NCI-H2171 treated with DMSO at 0.1 percent for 48 hours (cell line): ENCODE measurements around the gene CCNF.
"Not testable (repeated sequence)": the region's sequence is repeated elsewhere in the genome, so short reads cannot be mapped to it uniquely, and the experiment has no call there.

Experiments
- DNase-seq: peaks from one replicate; lab custom pipeline; 2025; lab: John Stamatoyannopoulos, UW

CCNF gene, protein sequence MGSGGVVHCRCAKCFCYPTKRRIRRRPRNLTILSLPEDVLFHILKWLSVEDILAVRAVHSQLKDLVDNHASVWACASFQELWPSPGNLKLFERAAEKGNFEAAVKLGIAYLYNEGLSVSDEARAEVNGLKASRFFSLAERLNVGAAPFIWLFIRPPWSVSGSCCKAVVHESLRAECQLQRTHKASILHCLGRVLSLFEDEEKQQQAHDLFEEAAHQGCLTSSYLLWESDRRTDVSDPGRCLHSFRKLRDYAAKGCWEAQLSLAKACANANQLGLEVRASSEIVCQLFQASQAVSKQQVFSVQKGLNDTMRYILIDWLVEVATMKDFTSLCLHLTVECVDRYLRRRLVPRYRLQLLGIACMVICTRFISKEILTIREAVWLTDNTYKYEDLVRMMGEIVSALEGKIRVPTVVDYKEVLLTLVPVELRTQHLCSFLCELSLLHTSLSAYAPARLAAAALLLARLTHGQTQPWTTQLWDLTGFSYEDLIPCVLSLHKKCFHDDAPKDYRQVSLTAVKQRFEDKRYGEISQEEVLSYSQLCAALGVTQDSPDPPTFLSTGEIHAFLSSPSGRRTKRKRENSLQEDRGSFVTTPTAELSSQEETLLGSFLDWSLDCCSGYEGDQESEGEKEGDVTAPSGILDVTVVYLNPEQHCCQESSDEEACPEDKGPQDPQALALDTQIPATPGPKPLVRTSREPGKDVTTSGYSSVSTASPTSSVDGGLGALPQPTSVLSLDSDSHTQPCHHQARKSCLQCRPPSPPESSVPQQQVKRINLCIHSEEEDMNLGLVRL

DNA sequence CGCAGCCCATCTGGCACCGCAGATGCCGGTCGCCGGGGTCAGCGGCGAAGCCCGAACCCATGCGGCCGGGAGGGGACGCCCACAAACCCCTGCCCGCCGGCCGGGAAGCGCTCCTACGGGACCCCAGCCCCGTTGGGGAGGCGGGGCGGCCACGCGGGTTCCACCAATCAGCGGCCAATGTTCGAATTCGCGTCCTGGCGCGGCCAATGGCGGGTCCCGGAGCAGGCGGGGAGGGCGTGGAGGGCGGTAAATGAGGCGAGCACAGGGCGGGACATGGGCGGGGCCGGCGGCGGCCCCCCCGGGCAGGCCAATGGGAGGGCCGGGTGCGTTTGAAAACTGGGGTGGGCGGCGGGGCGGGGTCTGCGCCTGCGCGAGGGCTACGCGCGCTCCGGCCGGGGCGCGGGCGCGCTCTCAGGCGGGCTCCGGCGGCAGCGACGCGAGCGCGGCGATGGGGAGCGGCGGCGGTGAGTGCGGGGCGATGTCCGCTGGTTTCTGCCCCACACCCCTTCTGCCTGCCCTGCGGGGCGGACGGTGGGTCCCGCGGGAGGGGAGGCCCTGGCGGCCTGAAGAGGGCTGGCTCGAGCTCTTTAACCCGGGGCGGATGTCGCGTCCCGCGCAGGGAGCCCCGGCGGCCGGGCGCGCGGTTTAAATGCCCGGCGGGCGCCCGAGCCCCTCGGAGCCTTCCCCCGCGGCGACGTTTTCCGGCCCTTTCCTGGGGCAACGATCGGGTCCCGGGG lies at the start of gene CCNF:
Gene CCNF, plus strand, starts transcription at position 414 of the 737 bp plus-strand sequence. Its CDS starts 35 bp downstream, at position 449.
- DNase-seq = peak; percentile 93

DNA sequence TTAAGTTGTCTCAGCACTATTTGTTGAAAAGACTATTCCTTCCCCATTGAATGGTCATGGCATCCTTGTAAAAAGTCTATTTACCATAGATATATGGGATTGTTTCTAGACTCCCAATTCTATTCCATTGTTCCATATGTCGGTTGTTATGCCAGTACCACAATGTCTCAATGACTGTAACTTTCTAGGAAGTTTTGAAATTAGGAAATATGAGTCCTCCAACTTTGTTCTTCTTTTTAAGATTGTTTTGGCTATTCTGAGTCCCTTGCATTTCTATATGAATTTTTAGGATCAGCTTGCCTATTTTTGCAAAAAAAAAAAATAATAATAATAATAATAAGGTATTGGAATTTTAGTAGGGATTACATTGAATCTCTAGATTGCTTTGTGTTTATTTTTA lies 45.7 kb upstream of the CCNF start:
- DNase-seq = no peak

DNA sequence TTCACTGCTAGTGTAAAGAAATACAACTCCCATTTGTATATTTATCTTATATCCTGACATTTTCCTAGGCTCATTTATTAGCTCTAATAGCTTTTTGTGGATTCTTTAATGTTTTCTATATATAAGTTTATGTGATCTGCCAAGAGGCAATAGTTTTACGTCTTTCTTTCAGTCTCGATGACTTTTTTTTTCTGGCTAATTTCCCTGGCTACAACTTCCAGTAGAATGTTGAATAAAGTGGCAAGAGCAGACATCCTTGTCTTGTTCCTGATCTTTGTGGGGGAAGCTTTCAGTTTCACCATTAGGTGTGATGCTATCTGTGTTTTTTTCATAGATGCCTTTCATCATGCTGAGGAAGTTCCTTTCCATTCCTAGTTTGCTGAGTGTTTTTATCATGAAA lies 44.8 kb upstream of the CCNF start:
- DNase-seq = no peak

DNA sequence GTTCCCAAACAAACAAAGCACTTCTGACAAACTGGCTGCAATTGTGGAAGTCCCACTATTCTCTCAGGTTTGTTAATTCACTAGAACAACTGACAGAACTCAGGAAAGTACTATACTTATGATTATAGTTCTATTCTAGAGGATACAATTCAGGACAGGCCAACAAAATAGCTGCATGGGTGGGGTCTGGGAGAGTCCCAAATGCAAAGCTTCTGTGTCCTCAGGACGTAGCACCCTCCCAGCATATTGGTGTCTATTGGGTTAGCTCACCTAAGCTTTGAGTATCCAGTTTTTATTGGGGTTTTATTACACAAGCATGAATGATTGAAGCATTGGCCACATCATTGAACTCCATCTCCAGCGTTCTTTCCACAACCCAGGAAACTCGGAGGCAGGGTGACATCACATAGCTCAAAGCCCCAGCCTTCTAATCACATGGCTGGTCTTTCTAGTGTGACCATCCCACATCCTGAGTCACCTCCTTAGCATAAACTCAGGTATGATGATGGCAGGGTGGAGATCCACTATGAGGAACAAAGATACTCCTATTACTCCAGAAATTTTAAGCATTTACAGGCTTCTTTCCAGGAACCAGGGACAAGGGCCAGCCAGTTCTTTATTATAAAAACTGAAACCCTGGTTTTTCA lies 43.9 kb upstream of the CCNF start:
- DNase-seq = no peak

DNA sequence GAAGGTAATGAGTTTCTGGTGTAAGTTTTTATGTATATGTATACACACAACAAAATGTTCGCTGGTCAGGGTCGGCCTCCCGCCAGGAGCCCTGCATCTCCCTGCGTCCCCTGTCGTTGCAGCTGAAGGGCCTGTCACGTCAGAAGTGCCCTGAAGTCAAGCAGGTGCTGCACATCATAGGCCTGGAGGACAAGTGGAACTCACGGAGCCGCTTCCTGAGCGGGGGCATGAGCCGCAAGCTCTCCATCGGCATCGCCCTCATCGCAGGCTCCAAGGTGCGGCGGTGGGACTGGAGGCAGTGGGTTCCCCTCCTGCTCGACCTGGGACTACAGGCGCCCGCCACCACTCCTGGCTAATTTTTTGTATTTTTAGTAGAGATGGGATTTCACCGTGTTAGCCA lies 43.3 kb upstream of the CCNF start:
- not testable (repeated sequence) for DNase-seq

DNA sequence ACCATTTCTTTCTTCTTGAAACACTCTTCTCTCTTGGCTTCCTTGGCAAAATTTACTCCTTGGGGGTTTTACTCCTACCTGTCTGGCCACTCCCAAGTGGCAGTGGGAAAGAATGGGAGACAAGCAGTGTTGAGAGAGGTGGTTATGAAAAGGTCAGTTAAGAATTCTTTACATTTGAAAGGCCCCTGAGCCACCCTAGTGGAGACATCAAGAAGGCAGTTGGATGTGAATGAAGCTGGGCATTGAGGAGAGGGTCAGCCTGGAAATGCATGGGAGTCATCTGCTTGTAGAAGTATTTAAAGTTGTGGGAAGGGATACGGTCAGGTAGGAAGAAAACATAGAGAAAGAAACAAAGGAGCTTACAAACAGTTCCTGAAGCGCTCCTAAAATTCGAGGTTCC lies 42.3 kb upstream of the CCNF start:
- DNase-seq = no peak

DNA sequence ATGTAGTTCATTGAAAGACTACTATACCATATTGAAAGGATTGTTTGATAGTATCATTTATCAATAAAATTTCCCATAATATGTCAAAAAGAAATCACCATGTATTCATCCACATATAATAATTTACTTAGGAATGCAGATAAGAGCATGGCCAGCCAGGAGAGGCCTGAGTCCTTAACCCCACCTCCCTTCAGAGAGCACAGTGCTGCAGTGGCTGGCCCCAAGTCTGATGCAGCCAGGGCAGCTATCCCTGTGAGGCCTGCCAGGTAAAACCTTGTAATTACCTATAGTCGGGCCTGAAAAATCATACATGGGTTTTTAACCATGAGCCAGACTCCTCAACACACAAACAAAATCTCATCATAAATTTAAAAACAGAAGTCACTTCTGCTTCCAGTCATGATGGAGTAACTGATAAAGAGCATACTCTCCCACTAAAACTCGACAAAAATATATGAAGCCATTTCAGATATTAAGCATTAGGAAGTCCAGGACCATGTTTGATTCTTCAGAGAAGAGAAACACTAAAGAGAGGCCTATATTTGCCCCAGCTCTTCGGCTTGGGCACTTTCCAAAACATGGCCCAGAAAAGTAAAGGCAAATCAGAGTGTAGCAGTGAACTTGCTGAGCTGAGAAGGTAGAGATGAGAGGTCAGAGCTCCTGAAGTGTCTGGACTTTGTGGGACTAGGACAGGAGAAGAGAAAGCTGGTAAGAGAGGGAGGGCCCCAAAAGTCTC lies 40.9 kb upstream of the CCNF start:
- DNase-seq = no peak

DNA sequence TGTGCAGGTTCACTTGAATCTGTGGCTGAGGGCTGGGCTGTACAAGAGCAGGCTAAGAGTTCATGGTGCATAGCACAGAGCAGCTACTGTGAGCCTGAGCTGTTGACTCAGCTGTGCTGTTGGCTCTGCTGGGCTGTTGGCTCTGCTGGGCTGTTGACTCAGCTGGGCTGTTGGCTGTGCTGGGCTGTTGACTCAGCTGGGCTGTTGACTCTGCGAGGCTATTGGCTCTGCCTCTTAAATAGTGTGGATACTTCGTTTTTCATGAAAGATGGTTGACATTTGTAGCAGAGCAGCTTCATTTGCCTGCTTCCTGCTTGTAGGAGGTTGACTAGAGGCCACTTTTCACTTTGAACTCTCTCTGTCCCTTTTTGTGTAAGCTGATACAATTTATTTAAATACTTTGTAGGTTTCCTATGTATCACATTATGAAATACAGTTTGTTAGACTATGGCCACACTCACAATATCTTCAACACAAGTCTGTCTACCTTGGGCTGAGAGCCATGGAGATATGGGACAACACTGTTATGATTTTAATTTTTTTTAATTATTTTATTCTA lies 40.3 kb upstream of the CCNF start:
- no peak for DNase-seq

DNA sequence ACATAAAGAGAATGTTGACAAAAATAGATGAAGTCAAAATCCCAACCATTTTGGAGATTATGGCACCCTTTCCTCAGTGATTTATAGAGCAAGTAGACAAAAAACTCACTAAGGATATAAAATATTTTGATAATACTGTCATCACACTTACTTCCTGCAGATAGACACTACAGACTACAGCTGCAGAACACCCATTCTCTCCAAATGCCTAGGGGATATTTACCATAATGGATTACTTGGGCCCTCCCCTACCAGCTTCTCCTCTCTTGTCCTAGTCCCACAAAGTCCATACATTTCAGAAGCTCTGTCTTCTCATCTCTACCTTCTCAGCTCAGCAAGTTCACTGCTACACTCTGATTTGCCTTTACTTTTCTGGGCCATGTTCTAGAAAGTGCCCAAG lies 37.2 kb upstream of the CCNF start:
- DNase-seq = no peak

DNA sequence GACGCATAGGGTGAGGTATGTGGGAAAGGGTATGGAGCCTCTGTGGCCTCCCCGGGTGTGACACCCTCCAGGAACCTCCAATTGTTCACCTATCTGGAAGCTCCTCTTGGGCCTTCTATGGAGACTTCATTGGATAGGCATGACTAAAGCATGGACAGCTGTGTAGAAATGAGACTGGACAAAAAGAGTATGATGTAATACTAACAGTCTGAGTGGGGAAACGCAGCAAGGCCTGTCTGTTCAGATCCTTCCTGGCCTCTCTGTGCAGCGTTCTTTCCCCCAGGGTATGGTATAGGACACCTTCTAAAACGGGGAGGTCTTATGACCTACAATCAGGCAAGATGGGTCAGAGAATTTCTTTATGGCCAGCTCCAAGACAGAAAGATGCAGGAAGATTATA lies 30.7 kb upstream of the CCNF start:
- no peak for DNase-seq

DNA sequence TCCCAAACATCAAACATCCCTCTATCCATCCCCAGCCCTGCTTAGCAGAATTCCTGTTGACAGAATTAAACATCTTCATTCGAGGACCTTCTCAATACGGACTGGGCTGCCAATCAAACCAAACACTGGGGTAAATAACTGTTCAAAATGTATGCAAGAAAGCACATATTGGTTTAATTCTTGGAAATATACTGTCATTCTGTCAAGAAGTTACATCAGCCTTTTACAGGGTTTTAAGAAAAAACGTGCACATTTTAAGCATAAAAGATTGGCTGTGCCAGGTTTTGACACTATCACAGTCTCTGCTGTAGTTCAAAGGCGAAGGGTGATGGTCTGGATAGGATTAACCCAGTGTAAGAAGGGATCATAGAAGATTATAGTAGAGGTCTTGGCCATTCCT lies 25.1 kb upstream of the CCNF start:
- no peak for DNase-seq

DNA sequence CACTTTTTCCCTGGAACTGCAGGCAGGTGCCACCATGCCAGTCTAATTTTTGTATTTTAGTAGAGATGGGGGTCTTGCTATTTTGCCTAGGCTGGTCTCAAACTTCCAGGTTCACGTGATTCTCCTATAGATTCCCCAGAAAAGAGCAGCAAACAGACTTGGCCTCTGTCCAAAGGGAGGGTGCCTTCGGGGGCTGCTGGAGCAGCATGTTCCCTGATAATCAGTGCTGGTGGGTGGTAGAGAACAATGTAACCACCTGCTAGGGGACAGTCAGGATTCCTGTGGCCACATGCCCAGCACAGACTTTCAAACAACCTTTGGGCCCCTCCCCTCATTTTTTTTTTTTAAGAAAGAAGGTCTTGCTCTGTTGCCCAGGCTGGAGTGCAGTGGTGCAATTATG lies 14.2 kb upstream of the CCNF start:
- no peak for DNase-seq

DNA sequence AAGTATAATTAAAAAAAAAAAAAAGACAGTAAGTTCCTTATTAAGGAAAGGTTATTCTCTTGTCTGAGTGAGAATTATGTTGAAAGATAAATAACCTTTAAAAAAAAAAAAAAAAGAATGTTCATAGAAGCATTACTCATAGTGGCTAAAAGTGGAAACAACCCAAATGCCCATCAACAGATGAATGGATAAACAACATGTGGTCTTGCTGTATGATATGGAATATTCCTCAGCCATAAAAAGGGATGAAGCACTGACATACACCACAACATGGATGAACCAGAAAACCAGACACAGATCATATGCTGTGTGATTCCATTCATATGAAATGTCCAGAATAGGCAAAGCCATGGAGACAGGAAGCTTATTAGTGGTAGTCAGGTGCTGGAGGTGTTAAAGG lies 9.2 kb upstream of the CCNF start:
- DNase-seq = no peak

DNA sequence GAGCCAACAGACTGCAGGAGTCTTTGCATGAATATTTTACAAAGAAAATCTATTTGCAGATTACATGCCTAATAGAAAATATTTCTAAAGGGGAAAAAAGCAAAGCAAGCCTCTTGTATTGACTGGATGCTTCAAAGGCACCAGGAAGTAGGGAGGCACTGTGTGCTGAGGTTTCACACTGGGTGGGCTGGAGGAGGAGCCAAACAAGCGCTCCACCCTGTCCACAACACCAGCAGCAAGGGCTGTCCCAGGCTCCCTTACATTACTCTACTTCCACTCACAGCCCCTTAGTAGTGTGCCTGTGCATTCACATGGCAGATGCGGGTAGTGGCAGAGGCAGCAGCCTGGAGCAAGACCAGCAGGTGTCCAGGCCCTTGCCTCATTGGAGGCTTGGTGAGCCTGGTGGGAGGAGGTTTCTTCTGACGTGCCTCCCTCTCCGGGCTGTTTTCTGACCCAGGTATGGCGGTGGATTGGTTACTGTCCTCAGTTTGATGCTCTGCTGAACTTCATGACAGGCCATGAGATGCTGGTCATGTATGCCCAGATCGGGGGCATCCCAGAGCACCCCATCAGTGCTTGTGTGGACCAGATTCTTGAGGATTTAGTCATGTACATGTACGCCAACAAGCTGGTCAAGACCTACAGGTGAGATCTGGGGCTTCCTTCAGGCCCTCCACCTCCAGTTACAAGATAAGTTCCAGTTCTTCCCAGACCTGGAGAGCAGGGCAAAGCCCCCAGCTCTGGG lies 7.0 kb upstream of the CCNF start:
- DNase-seq = no peak

DNA sequence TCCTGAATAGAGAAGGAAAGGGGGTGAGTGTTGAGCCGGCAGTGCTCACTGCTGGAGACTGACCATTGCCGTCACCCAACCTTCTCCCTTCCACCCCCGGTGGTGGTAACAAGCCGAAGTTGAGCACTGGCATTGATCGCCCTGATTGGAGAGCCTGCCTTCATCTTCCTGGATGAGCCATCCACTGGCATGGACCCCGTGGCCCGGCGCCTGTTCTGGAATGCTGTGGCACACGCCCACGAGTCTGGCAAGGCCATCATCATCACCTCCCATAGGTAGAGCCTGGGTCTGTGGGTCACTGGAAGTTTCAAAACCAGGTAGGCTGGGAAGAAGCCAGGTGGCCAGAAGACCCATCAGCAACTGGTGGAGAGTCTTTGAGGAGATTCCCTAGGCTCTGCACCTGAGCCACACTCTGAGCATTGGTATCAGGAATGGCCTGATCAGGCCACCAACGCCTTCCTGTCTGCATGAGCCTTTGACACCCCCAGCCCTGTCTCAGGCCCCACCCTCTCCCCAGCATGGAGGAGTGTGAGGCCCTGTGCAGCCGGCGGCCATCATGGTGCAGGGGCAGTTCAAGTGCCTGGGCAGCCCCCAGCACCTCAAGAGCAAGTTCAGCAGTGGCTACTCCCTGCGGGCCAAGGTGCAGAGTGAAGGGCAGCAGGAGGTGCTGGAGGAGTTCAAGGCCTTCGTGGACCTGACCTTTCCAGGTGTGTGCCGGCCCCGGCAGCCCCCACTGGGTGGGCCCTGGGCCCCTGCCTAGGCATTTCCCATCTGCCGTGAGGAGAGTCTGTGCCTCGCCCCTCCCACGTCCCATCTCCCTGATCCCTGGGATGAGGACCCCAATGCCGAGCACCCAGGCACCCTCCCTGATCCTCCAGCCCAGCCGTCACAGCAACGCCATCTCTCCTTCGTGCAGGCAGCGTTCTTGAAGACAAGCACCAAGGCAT lies 4.9 kb upstream of the CCNF start:
- no peak for DNase-seq

DNA sequence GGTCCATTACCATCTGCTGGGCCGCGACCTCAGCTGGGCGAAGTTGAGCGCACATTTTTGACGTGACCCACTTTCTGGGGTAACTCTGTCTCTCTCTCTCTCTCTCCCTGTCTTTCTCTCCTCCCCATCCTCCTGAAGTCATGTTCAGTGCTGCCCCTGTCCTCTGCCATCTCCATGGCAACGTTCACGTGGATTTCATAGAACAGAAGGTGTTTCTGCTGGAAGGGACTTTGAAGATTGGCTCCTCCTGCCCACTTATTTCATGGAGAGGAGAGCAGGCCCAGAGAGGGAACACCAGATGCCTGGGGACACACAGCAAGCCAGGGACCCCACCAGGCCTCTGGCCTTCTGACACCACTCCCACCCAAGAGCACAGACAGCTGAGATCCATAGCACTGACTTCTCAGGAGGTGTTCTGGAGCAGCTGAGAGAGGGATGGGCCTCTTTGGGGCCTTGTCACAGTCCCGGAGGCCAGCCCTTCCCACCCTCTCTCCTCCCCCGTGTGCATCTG lies 4.2 kb upstream of the CCNF start:
- peak; percentile 28 for DNase-seq

DNA sequence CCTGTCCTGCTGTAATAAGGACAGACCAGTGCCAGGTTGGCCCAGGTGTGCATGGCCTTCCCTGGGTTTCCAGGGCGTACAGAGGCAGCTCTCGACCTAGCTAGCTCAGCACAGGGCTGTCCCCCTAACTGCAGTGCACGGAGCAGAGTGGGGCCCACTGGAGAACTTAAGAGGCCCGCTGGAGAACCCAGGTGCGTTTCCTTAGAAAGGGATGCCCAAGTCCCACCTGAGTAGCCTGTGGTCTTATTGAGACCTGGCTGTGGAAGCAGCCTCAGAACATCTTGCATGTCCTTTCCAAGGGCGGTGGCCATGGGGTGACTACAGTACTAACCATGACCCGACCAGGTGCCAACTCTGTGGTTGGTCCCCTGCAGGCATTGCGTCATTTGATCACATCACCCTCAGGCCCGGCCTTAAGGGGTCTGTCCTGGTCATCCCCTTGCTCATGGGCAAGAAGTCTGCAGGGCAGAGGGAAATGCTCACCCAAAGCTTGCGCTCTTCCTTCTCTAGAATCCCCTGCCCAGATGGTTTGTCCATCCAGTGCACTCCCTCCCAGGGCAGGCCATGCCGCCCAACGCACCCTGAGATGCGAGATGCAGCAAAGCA lies 3.3 kb upstream of the CCNF start:
- DNase-seq = no peak

DNA sequence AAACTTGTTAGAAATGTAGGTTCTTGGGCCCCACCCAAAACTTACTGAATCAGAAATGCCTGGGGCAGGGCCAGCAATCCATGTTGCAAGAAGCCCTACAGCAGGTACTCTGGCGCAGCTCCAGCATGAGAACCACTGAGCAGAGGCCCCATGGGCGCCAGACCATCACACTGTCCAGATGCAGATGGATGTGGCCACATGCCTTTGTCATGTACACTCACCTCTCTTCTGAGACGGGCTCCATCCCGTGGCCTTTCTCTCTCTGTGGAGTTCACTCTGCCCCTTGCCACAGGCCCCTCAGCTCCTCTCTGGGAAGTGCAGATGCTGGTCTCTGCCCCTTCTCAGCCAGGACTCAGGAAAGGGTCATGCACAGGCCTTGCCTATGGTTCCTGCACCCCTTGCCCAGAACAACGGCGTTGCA lies 2.3 kb upstream of the CCNF start:
- no peak for DNase-seq

DNA sequence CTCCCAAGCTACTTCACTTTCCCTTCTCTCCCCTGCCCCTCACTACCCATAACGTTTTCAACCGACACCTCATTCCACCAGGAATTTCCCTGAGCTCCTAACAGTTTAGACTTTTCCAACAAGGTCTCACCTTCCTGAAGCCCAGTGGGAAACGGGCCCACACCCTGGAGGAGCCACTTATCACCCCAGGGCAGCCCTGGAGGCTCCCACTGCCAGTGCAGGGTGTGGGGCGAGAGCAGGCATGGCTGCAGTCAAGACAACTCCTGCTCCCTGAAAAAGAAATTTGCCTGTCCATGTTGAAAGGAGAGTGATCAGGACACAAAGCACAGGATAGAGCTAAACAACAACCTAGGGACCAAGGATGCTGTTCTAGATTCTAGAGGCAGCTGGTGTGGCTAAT lies 1.7 kb upstream of the CCNF start:
- DNase-seq = no peak
